Activated CD8-positive, alpha-beta memory T cell treated with anti-CD3 and anti-CD28 coated beads for 36 hours (primary cell): ENCODE results near the gene DNAJC2. TPM values are rescaled to one million over a fixed set of nuclear protein-coding genes. Genes with fewer than 3 reads are reported as not detected.
"Not testable (repeated sequence)": the region's sequence is repeated elsewhere in the genome, so short reads cannot be mapped to it uniquely, and the experiment has no call there.

Experiments used
- CTCF ChIA-PET: fragments of 350-600 bp; sonication (Branson Sonifier 250); formaldehyde crosslinking; loops from one replicate; lab custom pipeline; 2021; ENCODE audit warnings: antibody characterized with exemption; lab: Charles Lee
- POLR2A ChIA-PET: fragments of 350-600 bp; sonication (Branson Sonifier 250); formaldehyde crosslinking; loops from one replicate; lab custom pipeline; 2021; ENCODE audit warnings: antibody characterized with exemption; lab: Charles Lee
- total RNA-seq, 2 experiments: library from RNA; stranded (reverse); gene quantifications; one replicate each; pipeline ENCODE4 v1.2.3, GENCODE V29; 2021

DNAJC2 gene
- total RNA-seq, 2 experiments from 2014 or later: 56.0 to 56.5 TPM

- POLR2A ChIA-PET: interaction anchor here (1.5 kb wide), 1 partner anchor 206 kb away, joined by 4 read pairs; the partner anchor contains the start of gene ARMC10
- CTCF ChIA-PET: not testable (repeated sequence)
Observed at GRCh38 chr7:103280803-103281155, 63.8 kb downstream of the DNAJC2 start.

GRCh38 chr7:103279963-103280802 is 64.4 kb downstream of the DNAJC2 start:
- CTCF ChIA-PET: interaction anchor here (0.8 kb wide), 1 partner anchor 182 kb away, joined by 3 read pairs; no protein-coding TSS in a partner anchor
- POLR2A ChIA-PET: interaction anchor here (1.5 kb wide), 1 partner anchor 205 kb away, joined by 4 read pairs; the partner anchor contains the start of gene ARMC10

- POLR2A ChIA-PET: interaction anchor here (1.5 kb wide), 1 partner anchor 204 kb away, joined by 4 read pairs; the partner anchor contains the start of gene ARMC10
- CTCF ChIA-PET: interaction anchor here (0.8 kb wide), 1 partner anchor 182 kb away, joined by 3 read pairs; no protein-coding TSS in a partner anchor
Observed at GRCh38 chr7:103279636-103279962, 65.0 kb downstream of the DNAJC2 start.

- CTCF ChIA-PET, POLR2A ChIA-PET: not testable (repeated sequence)
Observed at GRCh38 chr7:103278195-103278594, 66.4 kb downstream of the DNAJC2 start.

- POLR2A ChIA-PET: not testable (repeated sequence)
Observed at GRCh38 chr7:103274867-103275266, 69.7 kb downstream of the DNAJC2 start.

GRCh38 chr7:103273374-103273773 is 71.2 kb downstream of the DNAJC2 start:
- CTCF ChIA-PET, POLR2A ChIA-PET: not testable (repeated sequence)

More at GRCh38 chr7:103274867-103275266, 69.7 kb downstream of the DNAJC2 start:
- CTCF ChIA-PET: not testable (repeated sequence)

- POLR2A ChIA-PET, CTCF ChIA-PET: not testable (repeated sequence)
Observed at GRCh38 chr7:103266229-103266628, 78.3 kb downstream of the DNAJC2 start.

- POLR2A ChIA-PET, CTCF ChIA-PET: not testable (repeated sequence)
Observed at GRCh38 chr7:103264054-103264453, 80.5 kb downstream of the DNAJC2 start.

Other genes starting within 250 kb of the DNAJC2 start
- 1 to 10 TPM; 7.0 to 7.4 TPM for gene NAPEPLD, start 195.7 kb downstream of the DNAJC2 start, total RNA-seq
- 10 to 100 TPM; 83.7 to 85.9 TPM for gene PMPCB, start 47.3 kb downstream of the DNAJC2 start, total RNA-seq
- 100 to 1,000 TPM; 188 to 192 TPM for gene PSMC2, start 2.9 kb upstream of the DNAJC2 start, total RNA-seq
- gene SLC26A5, start 101.4 kb upstream of the DNAJC2 start, total RNA-seq: not detected